Stimulated activated CD8-positive, alpha-beta memory T cell treated with anti-CD3 and anti-CD28 coated beads, Interleukin-7, amount 100 ng/mL, for 4 hours (primary cell): ENCODE results near the gene TP53AIP1.

Experiments
- DNase-seq, 2 donors: peaks; one replicate each; pipeline ENCODE4 v3.0.0-alpha.2; 2020; ENCODE audit warnings: low read depth in 2 of 2

Gene TP53AIP1

DNA sequence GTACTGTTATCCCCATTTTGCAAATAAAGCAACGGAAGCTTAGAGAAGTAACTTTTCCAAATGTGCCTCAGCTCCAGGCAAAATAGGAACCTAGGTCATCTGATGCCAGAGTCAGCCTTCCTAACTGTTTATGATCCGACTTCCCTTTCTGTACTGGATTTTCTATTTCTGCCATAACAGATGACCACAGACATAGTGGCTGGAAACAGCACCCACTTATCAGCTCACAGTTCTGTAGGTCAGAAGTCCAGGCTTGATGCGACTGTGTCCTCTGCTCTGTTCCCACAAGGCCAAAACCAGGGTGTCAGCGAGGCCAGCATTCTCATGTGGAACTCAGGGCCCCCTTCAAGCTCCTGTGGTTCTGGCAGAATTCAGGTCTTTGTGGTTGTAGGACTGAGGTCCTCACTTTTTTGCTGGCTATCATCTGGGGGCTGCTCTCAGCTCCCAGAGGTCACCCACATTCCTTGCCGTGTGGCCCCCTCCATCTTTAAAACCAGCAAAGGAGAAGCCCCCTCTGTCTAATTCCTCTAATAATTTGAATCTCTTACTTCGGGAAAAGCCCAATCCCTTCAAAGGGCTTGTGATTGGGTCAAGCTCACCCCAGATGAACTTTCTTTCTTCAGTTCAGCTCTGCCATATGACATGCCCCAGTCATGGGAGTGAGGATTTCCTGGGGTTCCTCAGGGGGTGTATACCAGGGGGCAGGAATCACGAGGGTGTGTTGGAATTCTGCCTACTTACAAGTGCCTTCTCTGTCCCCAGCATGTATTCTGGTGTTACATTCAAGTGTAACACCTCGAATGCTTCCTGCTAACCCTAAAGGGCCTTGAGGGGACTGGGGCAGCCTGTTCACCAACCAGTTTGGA lies 36.3 kb downstream of the TP53AIP1 start:
- no peak for DNase-seq

- no peak for DNase-seq
Measured at GRCh38 chr11:128905345-128906184, 37.1 kb downstream of the TP53AIP1 start.

GRCh38 chr11:128904656-128905344 lies 37.9 kb downstream of the TP53AIP1 start:
- DNase-seq = no peak

- no peak for DNase-seq
Measured at GRCh38 chr11:128904303-128904655, 38.4 kb downstream of the TP53AIP1 start.

DNA sequence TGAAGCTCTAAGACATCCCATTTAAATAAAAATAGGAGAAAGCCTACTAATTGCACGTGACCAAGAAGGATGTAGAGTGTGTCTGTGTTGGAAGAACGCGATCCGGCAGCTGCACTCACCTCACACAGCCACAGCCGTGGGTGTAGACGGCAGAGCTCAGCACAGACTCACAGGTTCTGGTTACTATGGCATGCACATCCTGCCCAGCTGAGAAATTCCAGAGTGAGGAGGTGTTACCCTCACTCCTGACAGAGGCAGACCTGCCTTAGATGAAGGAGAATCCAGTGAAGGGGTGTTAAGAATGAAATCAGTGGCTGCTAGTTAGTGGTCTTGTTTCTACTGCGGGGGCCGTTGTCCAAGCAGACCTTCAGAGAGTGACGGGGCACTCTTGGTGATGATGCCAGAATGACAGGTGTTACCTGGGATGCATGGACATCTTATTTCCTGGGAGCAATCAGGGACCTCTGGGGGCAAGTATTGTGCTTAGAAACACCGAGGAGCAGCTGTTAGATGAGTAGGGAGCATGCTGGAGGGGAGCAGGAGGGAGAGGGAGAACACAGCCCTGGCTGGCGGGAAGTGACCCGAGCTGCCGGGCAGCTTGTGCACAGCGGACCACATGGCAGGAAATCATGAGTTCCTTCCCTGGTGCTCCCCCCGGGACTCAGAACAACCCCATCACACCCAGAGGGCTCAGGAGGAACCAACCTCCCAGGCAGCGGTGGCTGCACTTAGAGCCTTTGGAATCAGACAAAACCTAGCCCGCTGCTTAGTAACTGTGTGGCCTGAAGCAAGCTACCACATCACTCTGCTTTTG lies 39.2 kb downstream of the TP53AIP1 start:
- no peak for DNase-seq

GRCh38 chr11:128902515-128903066 lies 40.1 kb downstream of the TP53AIP1 start:
- DNase-seq = no peak

GRCh38 chr11:128901653-128902514 lies 40.8 kb downstream of the TP53AIP1 start:
- DNase-seq = no peak

DNA sequence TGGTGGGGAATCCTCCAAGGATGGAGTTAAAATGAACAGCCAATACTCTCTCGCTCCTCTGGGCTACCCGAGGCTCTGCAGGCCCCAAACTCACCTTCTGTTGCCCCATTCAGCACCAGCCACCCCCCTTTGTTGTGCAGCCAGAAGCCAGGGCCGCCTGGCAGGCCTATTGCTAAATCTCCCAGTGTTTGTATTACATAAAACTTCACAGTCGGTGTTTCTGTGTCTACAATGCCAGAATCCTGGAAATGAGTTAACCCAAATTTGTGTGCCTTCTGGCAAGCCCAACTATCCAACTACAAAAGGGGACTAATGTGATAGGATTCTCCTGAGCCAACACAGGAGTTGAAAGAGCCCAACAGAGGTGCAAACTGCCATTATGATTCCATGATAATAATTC lies 42.2 kb downstream of the TP53AIP1 start:
- DNase-seq = no peak

GRCh38 chr11:128898580-128899344 lies 43.9 kb downstream of the TP53AIP1 start:
- DNase-seq = no peak

DNA sequence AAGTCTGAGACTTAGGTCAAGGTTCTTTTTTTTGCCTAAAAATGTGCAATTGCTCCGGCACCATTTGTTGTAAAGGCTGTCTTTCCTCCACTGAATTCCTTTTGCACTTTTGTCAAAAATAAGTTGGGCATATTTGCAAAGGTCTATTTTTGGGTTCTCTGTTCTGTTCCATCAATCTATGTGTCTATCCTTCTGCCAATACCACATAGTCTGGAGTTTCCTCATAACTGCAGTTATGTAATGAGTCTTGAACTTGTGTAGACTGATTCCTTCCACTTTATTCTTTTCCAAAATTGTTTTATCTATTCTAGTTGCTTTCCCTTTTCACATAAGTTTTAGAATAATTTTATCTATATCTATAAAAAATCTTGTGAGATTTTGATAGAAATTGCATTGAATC lies 44.8 kb downstream of the TP53AIP1 start:
- DNase-seq = no peak

- no peak for DNase-seq
Measured at GRCh38 chr11:128896356-128896755, 46.3 kb downstream of the TP53AIP1 start.

DNA sequence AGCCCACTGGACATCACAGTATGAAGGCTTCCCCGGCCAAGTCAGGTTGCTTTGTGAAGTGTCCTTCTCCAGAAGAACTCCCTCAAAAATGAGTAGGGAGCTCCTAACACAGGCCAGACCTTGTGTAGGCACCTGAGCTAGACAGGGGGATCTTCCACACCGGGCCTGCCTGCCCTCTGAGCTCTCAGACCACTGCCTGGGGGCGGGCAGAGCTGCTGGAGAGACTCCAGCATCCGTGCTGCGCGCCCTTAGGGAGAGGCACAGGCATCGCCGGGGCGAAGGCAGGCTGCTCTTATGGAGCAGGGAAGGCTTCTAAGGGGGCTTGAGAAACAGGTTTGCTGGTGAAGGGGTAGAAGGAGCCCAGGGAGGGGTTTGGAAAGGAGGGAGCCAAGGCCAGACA lies 47.1 kb downstream of the TP53AIP1 start:
- DNase-seq = no peak

- DNase-seq = no peak
Measured at GRCh38 chr11:128894685-128895084, 48.0 kb downstream of the TP53AIP1 start.

DNA sequence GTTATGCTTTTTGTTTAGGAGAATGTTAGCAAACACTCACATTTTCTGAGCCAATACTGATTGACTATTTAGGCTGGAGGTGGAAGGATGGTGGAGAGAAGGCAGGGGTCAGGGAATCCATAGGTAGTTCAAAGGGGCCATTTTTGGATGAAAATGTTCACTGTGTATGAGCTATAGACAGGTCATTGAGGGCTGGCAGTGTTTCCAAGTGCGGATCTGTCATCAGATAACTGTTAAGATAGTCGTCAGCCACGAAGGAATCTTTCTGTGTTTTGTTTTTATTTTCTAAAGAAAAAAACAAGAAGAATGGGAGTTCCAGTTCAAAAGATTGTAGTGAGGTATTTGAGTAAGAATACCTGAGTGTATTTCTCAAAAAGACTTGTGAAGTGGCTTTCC lies 48.4 kb downstream of the TP53AIP1 start:
- no peak for DNase-seq

GRCh38 chr11:128893578-128894285 lies 48.9 kb downstream of the TP53AIP1 start:
- DNase-seq = no peak

- DNase-seq = no peak
Measured at GRCh38 chr11:128892866-128893565, 49.7 kb downstream of the TP53AIP1 start.

DNA sequence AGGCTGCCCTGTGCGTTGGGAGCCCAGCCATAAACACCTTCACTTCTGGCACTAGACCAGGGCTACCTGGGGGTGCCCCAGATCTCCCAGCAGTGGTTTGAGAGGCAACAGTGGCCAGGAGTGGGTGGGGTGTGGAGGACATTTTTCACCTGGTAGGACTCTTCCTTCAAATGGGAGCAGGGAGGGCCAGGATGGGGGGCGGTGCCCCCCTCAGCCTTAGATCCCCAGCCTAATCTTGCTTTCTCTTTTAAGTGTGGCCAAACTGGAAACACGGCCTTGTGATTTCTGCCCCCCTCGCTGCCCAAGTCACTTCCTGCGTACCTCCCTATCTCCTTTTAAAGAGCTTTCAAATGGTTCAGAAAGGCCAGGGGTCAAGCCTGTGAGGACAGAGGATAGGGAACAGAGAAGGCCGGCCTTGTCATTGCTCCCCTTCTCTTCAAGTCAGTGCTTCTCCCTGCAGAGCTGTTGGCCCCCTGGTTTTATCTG lies 50.7 kb downstream of the TP53AIP1 start:
- no peak for DNase-seq
